ENCODE results near the gene SNRPD2.

The SNRPD2 gene

DNA sequence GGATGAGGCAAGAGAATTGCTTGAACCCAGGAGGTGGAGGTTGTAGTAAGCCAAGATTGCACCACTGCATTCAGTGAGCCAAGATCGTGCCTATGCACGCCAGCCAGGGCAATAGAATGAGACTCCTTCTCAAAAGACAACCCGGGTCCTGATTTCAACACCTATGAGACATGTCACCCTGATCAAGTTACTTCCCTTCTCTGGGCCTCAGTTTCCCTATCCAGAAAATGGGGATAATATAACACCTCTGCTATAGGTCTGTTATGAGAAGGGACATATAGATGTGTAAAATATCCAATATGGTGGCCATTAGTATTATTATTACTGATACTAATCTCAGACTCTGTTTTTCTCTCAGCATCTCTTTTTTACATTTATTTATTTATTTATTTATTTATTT lies 36.7 kb downstream of the SNRPD2 start:
- H3K4me3 ChIP-seq (ENCODE audit: control insufficient read depth, low read depth, low read length), result no peak overlapping the region
- no peak for DNase-seq (ENCODE audit: low read depth)
- TF ChIP-seq, protein P1, sequence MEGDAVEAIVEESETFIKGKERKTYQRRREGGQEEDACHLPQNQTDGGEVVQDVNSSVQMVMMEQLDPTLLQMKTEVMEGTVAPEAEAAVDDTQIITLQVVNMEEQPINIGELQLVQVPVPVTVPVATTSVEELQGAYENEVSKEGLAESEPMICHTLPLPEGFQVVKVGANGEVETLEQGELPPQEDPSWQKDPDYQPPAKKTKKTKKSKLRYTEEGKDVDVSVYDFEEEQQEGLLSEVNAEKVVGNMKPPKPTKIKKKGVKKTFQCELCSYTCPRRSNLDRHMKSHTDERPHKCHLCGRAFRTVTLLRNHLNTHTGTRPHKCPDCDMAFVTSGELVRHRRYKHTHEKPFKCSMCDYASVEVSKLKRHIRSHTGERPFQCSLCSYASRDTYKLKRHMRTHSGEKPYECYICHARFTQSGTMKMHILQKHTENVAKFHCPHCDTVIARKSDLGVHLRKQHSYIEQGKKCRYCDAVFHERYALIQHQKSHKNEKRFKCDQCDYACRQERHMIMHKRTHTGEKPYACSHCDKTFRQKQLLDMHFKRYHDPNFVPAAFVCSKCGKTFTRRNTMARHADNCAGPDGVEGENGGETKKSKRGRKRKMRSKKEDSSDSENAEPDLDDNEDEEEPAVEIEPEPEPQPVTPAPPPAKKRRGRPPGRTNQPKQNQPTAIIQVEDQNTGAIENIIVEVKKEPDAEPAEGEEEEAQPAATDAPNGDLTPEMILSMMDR (conservative IDR thresholded peaks at IDR 0.05; ENCODE audit: control insufficient read depth, insufficient read depth, low read depth, low read length), result no peak

DNA sequence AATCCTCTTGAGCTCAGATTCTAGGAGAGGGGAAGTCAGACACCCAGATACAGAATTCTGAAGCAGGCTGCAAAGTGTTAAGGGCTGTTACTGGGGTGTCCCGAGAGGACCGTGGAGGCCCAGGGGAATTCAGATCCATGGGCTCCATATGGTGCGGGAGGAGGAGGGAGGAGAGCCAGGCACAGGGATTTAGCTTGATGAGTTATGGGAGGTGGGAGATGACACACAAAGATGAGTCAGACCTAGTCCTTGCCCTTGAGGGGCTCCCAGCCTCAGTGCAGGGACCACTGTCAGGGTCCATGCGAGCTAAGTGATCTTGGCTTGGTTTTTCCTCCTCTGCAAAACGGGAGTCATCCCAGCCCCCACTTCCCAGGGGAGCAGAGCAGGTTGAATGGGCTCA lies 38.1 kb downstream of the SNRPD2 start:
- no peak overlapping the region for H3K4me3 ChIP-seq (ENCODE audit: control insufficient read depth, low read depth, low read length)
- peak; percentile 16 for DNase-seq (ENCODE audit: low read depth)
- TF ChIP-seq, protein P1 (conservative IDR thresholded peaks at IDR 0.05; ENCODE audit: control insufficient read depth, insufficient read depth, low read depth, low read length), result no peak

DNA sequence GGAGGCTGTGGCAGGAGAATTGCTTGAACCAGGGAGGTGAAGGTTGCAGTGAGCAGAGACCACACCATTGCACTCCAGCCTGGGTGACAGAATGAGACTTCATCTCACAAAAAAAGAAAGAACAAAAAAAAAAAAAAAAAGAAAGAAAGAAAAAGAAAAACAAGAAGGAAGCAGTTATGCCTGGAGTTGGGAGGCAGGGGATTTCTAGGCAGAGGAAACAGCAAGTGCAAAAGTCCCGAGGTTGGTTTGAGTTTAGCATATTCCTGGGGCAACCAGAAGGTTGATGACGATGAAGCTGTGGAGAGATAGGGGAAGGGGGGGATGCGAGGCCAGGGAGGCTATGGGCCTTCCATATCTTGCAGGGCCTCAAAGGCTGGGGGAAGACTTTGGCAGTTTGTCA lies 41.0 kb downstream of the SNRPD2 start:
- no peak overlapping the region for H3K4me3 ChIP-seq (ENCODE audit: control insufficient read depth, low read depth, low read length)
- TF ChIP-seq, protein P1 (conservative IDR thresholded peaks at IDR 0.05; ENCODE audit: control insufficient read depth, insufficient read depth, low read depth, low read length), result no peak
- DNase-seq (ENCODE audit: low read depth), result no peak

DNA sequence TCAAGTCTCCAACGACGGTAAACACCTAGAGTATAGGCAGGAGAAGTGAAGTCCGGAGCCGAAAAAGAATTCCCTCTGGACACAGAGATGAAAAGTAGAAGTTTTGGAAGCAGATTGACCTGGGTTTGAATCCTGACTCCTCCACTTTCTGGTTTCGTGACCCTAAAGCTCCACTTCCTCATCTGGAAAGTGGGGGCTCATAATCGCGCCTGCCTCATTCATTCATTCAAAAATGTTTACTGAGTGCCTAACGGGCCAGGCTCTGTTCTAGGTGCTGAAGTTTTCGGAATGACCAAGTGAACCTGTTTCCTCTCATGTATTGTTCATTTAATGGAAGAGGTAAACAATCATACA lies 45.4 kb downstream of the SNRPD2 start:
- DNase-seq (ENCODE audit: low read depth), result no peak
- peak overlapping the region; percentile 57 for H3K4me3 ChIP-seq (ENCODE audit: control insufficient read depth, low read depth, low read length)
- TF ChIP-seq, protein P1 (conservative IDR thresholded peaks at IDR 0.05; ENCODE audit: control insufficient read depth, insufficient read depth, low read depth, low read length), result no peak

DNA sequence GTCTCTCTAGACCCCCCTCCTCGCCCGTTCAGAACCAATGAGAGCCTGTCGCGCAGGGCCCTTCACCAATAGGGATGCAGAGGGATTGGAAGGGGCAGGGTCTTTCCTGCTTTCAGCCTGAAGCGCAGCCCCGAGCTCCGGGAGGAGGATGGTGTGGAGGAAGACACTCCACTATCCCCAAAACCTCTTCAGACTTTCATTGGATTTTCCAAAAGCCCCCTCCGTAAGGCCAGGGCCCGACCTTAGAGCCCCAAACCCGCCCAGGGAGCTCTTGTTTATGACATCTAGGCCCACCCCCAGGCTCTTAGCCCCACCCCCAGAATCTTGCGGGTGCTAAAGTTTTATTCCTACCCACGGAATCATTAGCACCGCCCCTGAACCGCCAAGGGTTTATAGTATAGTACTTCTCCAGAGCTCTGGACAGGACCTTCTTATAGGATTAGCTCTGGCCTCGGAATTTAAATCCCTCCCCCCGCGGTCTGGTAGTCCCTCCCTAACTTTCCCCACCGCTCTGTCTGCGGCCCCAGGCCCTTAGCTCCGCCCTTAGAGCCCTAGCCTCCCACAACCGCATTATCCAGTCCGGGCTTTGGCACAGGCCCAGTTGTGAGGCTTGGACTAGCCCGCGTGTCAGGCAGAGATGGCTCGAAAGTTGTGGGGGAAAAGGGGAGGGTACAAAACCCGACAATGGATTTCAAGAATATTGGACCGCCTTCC lies 46.0 kb downstream of the SNRPD2 start:
- peak overlapping the region; percentile 57 for H3K4me3 ChIP-seq (ENCODE audit: control insufficient read depth, low read depth, low read length)
- TF ChIP-seq, protein P1 (conservative IDR thresholded peaks at IDR 0.05; ENCODE audit: control insufficient read depth, insufficient read depth, low read depth, low read length), result no peak
- DNase-seq (ENCODE audit: low read depth), result peak; percentile 74

DNA sequence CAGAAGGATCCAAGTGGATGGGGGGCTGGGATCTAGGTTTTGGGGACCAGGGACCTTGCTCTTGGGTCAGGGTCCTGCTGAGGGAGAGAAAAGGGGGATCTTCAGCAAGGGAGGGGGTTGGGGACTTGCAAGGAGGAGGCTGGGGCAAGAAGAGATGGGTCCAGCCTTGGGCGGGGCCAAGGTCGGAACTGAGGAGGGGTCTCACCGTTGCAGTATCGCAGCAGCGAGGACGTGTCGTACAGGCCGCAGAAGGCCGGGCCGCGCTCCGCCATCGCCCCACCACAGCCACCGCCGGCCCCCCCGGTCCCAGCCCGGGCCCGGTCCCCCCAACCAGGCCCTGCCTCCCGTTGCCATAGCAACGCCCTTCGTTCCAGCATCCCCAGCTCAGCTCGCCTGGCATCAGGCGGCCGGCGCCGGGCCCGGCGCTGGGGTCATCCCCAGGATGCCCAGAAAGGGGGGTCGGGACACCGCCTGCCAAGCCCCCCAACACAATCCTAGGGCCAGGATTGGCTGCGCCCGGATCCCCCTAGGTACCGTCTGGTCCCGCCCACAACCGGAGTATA lies 46.6 kb downstream of the SNRPD2 start:
- H3K4me3 ChIP-seq (ENCODE audit: control insufficient read depth, low read depth, low read length), result peak overlapping the region; percentile 57
- no peak for DNase-seq (ENCODE audit: low read depth)
- TF ChIP-seq, protein P1 (conservative IDR thresholded peaks at IDR 0.05; ENCODE audit: control insufficient read depth, insufficient read depth, low read depth, low read length), result no peak

All from fibroblast of mammary gland (primary cell).